Effector CD4-positive, alpha-beta T cell (primary cell): ENCODE data around the gene MIB1.

Experiments used
- DNase-seq: peaks from one replicate; pipeline ENCODE4 v3.0.0-alpha.2; 2020

Gene MIB1

GRCh38 chr18:21896732-21897336 is 156.2 kb downstream of the MIB1 start:
- DNase-seq, result no peak

GRCh38 chr18:21897811-21898210 is 157.2 kb downstream of the MIB1 start:
- DNase-seq, result no peak

- DNase-seq, result no peak
These were observed 160.2 kb downstream of the MIB1 start for GRCh38 chr18:21900605-21901352.

GRCh38 chr18:21901423-21901945 is 160.9 kb downstream of the MIB1 start:
- DNase-seq, result no peak

GRCh38 chr18:21903709-21904108 is 163.1 kb downstream of the MIB1 start:
- DNase-seq, result no peak

- DNase-seq, result no peak
These were observed 164.3 kb downstream of the MIB1 start for GRCh38 chr18:21904856-21905255.

GRCh38 chr18:21907451-21907850 is 166.9 kb downstream of the MIB1 start:
- DNase-seq, result no peak

GRCh38 chr18:21908711-21909110 is 168.1 kb downstream of the MIB1 start:
- no peak for DNase-seq

GRCh38 chr18:21910906-21911305 is 170.3 kb downstream of the MIB1 start:
- no peak for DNase-seq

- no peak for DNase-seq
These were observed 171.0 kb downstream of the MIB1 start for GRCh38 chr18:21911551-21911950.

- DNase-seq, result no peak
These were observed 172.0 kb downstream of the MIB1 start for GRCh38 chr18:21912339-21913239.

GRCh38 chr18:21914739-21915319 is 174.2 kb downstream of the MIB1 start:
- no peak for DNase-seq

- DNase-seq, result no peak
These were observed 175.0 kb downstream of the MIB1 start for GRCh38 chr18:21915546-21915945.

GRCh38 chr18:21916594-21916993 is 176.0 kb downstream of the MIB1 start:
- DNase-seq, result no peak

GRCh38 chr18:21918693-21919092 is 178.1 kb downstream of the MIB1 start:
- no peak for DNase-seq
